ENCODE data around the gene PACRG. TPM values are rescaled to one million over a fixed set of nuclear protein-coding genes. Genes with fewer than 3 reads are reported as not detected.

PACRG gene
- total RNA-seq, 1 donor from 2014 or later: 7.4 TPM

DNA sequence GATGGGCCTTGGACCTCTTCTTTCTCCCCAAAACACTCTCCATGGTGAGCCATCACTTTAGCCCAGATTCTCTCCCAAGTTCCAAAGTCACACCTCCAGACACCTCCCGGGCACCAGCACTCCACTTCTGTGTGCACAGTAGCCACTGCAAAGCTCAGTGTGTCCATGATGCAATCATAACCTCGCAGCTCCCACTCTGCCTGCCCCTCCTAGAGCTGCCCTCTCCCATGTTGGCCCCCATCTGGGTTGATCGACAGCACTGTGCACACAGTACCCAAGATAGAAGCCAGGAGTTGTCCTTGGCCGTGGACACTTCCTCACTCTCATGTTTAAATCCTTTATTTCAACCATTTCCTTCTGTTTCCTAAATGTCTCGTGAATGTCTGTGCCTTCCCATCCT lies 293.3 kb downstream of the PACRG start:
- DNase-seq (no peak), ATAC-seq (ENCODE audit: poor library complexity) (no peak)
- intact Hi-C loops (cut with DNase I): no loop called here

GRCh38 chr6:163023700-163024099 lies 295.9 kb downstream of the PACRG start:
- ATAC-seq (ENCODE audit: poor library complexity) (no peak), DNase-seq (no peak)
- intact Hi-C loops (cut with DNase I): no loop called here

GRCh38 chr6:163026893-163027292 lies 299.1 kb downstream of the PACRG start:
- DNase-seq (no peak), ATAC-seq (ENCODE audit: poor library complexity) (no peak)
- intact Hi-C loops (cut with DNase I): no loop called here

DNA sequence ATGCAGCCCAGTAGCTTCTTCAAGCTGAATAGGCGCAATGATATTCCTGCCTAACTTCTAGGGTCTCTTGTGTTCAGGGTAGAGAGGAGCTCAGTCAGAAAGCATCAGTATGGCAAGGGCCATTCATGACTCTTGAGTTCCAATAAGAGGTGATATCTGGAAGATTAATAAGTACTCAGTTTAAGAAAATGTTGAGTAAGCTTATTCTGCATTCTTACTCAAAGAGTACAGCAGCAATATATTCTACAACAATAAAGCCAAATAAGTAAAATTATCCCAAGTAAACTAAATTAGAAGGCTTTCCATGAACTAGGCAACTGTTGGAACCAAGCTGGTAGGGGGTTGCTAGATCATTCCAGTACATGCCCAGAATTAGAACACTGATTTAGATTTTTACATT lies 303.2 kb downstream of the PACRG start:
- intact Hi-C loops (cut with DNase I): no loop called here
- ATAC-seq (ENCODE audit: poor library complexity): no peak
- DNase-seq: no peak

DNA sequence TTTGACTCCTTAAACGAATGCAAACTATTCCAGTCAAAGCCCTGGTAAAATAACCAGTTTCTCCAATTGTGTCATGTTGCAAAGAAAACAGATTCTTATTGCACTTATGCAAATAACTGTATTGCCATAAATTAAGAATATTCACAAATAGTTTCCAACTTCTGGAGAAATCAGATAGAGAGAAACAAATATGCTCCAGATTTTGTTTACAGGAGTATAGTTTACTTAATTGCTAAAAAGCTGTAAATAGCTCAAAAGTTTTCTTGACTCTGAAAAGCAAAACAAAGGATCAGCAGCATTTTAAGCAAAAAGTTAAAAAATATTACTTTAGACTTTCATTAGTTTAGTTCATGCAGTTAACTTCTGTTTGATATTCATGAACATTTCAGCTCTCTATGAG lies 304.2 kb downstream of the PACRG start:
- ATAC-seq (ENCODE audit: poor library complexity) (no peak), DNase-seq (no peak)
- intact Hi-C loops (cut with DNase I): no loop called here

DNA sequence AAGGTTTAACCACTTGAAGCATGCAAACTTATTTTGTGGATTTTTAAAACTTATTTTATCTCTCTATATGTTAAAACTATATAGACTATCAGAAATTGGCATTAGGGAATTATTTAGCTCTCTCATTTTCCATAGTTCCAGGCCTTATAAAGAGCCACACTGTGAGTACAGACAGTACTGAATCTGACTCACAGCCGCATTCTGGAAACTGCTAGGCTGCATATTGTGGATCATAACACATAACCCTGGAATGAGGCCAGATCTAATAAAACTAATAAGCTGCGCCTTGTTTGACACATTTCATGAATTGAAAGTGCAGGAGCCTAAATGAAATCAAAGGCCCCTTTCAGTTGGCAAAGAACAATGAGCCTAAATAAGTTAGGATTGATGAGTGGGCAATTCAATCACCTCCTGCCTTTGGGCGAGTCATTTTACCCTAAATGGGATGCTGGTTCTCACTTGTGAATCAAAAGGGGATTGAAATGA lies 308.4 kb downstream of the PACRG start:
- intact Hi-C loops (cut with DNase I): no loop called here
- DNase-seq (no peak), ATAC-seq (ENCODE audit: poor library complexity) (no peak)

DNA sequence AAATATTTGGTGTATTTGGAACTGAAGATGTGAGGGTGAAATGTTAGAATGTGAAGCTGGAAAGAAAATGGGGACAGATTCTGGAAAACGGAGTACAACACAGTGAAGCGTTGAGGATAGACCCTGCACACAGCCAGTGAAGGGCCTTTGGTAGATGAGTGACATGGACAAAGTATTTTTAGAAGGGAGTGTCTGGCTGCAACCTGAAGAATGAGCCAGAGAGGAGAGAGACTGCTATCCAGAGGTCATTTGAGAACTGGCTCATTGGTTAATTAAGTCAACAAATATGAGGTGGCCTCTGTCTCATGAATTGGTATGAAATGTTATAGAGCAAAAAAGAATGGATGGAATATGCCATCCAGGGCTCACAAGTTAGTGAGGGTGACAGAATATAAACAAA lies 310.5 kb downstream of the PACRG start:
- ATAC-seq (ENCODE audit: poor library complexity) (peak; percentile 94), DNase-seq (no peak)
- intact Hi-C loops (cut with DNase I): no loop called here

GRCh38 chr6:163048345-163048744 lies 320.6 kb downstream of the PACRG start:
- intact Hi-C loops (cut with DNase I): no loop called here
- no peak for ATAC-seq (ENCODE audit: poor library complexity)
- DNase-seq: no peak

- ATAC-seq (ENCODE audit: poor library complexity): no peak
- intact Hi-C loops (cut with DNase I): no loop called here
- no peak for DNase-seq
Observed at GRCh38 chr6:163053667-163054344, 326.0 kb downstream of the PACRG start.

DNA sequence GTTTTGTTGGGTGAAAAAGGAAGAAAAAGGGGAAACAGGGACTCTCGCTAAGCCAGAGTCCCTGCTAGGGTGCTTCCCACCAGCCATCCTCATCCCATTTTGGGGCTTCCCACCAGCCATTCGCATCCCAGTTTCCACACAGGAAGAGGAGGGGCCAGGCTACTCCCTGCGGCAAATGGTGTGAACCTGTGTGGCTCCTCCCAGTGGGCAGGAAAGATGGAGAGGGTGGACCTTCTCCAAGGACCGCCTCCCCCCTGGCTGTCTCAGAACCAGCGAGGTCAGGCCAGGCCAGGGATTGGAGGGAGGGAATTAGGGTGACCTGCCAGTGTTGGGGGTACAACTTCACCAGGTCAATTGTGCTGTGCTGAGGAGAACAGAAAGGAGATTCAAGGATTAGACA lies 326.9 kb downstream of the PACRG start:
- ATAC-seq (ENCODE audit: poor library complexity) (no peak), DNase-seq (no peak)
- intact Hi-C loops (cut with DNase I): no loop called here

GRCh38 chr6:163057260-163057659 lies 329.5 kb downstream of the PACRG start:
- DNase-seq (no peak), ATAC-seq (ENCODE audit: poor library complexity) (no peak)
- intact Hi-C loops (cut with DNase I): no loop called here

- intact Hi-C loops (cut with DNase I): no loop called here
- ATAC-seq (ENCODE audit: poor library complexity) (no peak), DNase-seq (no peak)
Observed at GRCh38 chr6:163062790-163063189, 335.0 kb downstream of the PACRG start.

DNA sequence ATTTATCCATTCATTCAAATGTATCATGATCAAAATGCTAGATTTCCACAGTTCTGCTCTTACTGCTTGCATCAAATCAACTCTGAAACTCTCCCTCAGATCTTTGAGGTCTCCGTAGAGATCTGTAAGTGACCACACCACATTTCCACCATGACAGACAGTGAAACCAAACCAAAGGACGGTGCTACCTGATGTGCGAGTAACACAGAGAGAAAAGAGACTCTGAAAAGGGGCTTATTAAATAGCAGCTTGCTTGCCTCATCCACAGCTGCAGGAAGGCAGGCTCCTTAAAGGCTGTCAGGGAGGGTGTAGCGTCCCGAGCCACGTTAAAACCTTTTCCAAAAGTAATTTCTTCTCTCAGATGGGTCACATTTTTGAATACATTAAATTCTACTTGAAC lies 335.8 kb downstream of the PACRG start:
- no peak for ATAC-seq (ENCODE audit: poor library complexity)

GRCh38 chr6:163064397-163064796 lies 336.6 kb downstream of the PACRG start:
- DNase-seq (no peak), ATAC-seq (ENCODE audit: poor library complexity) (no peak)
- intact Hi-C loops (cut with DNase I): no loop called here

More for the DNA sequence above, 335.8 kb downstream of the PACRG start:
- intact Hi-C loops (cut with DNase I): no loop called here
- no peak for DNase-seq

DNA sequence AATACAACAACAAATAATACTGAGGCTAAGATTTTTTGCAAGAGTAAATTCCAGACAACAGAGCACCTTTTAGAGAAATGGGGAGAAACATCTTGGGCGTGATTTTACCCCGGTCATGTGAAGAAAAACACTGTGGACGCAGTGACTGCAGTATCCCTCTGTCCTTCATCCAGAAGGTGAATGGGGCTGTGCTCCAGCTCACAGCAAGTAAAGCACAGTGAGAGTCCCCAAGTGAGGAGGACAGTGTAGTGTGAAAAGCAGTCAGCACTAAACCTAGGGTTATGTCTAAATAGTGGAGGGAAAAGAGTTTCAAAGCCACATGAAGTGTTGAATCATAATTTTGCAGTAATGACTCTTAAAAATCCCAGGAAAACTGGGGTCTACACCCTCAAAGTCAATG lies 338.4 kb downstream of the PACRG start:
- no peak for ATAC-seq (ENCODE audit: poor library complexity)

GRCh38 chr6:163077134-163077533 lies 349.4 kb downstream of the PACRG start:
- ATAC-seq (ENCODE audit: poor library complexity) (no peak), DNase-seq (no peak)
- intact Hi-C loops (cut with DNase I): no loop called here

More for the DNA sequence above, 338.4 kb downstream of the PACRG start:
- intact Hi-C loops (cut with DNase I): no loop called here
- DNase-seq: no peak

DNA sequence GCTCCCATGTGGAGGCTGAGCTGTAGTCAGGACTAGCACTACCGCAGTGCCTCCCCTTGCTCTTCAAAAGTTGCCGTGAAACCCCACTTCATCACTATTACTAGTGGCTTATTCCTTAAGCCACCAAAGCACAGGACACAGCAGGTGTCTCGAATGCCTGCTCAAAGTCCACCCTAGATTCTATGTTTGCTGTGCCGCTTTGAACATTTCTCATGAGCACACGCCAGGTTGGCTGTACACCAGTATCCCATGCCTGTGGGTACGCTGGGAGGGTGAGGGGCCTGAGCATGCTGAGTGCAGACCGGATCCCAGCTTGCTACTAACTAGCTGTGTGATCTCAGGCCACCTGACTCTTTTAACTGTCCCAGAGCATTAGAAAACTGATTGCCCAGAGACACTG lies 350.9 kb downstream of the PACRG start:
- DNase-seq (no peak), ATAC-seq (ENCODE audit: poor library complexity) (no peak)
- intact Hi-C loops (cut with DNase I): no loop called here

DNA sequence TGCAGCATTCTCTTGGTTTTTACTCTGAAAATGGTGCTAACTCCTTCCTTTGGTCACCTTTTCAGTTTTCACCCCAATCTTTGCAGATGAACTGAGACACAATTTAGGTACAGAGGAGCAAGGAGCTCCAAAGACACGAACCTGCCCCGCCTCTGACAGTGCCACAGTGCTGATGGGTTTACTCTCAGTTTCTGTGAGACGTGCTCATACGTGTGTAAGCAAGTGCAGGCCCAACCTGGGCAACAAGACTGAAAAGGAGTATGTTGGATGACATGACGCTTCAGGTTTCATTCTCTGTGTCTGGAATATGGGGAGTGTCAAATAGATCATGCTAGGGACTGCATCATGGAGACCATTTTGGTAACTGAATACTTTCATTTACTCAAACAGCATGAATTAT lies 352.5 kb downstream of the PACRG start:
- no peak for DNase-seq
- no peak for ATAC-seq (ENCODE audit: poor library complexity)
- intact Hi-C loops (cut with DNase I): no loop called here

DNA sequence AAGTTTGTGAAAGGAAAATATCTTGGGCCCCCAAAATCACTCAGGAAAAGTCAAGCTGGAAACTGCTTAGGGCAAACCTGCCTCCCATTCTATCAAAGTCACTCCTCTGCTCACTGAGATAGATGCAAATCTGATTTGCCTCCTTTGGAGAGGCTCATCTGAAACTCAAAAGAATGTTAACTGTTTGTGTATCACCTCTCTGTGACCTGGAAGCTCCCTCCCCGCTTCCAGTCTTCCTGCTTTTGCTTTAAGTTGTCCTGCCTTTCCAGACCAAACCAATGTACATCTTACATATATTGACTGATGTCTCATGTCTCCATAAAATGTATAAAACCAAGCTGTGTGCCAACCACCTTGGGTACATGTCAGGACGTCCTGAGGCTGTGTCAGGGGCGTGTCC lies 355.4 kb downstream of the PACRG start:
- ATAC-seq (ENCODE audit: poor library complexity) (no peak), DNase-seq (no peak)
- intact Hi-C loops (cut with DNase I): no loop called here

DNA sequence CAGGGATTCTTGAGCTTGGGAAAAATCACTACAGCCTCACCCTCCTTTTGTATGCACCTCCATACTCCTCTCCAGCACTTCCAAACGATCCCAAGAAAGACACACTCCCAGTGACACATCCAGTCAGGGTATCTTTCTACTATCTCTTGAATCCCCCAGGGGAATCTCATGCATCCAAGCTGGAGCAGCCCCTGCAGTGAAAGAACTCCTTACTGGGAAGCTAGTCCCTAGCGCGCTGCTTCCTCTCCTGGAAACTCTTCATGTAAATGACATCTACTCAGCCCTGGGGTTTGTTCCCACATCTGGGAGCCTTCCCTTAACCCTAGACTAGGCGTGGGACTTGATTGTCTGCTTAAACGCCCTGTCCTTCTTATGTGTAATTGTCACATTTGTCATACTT lies 357.7 kb downstream of the PACRG start:
- DNase-seq (no peak), ATAC-seq (ENCODE audit: poor library complexity) (peak; percentile 10)
- intact Hi-C loops (cut with DNase I): no loop called here

All from Right ventricle myocardium superior (tissue), 1 donor.